SK-N-SH treated with all-trans-retinoic acid at 6 μM for 48 hours (cell line): ENCODE data around the gene HPCAL1.

Experiments used
- ATAC-seq: fragments of 200-7000 bp; cut with Tn5 transposase; 3 replicates; pipeline ENCODE4 v1.9.1; 2020; ENCODE audit warnings: mild to moderate bottlenecking, moderate library complexity
- BACH2 ChIP-seq: fragments of 250-450 bp; sonication (Bioruptor Pico); IDR thresholded peaks from 2 replicates; pipeline ENCODE4 v1.9.0; 2021; ENCODE audit warnings: mild to moderate bottlenecking, borderline replicate concordance
- CSDC2 ChIP-seq: fragments of 250-450 bp; sonication (Bioruptor Pico); IDR thresholded peaks from 2 replicates; pipeline ENCODE4 v1.5.0; 2020; ENCODE audit warnings: mild to moderate bottlenecking, moderate library complexity
- ESRRG ChIP-seq: fragments of 250-450 bp; sonication (Bioruptor Pico); IDR thresholded peaks from 2 replicates; pipeline ENCODE4 v1.6.1; 2021; ENCODE audit warnings: mild to moderate bottlenecking
- GLIS3 ChIP-seq: fragments of 250-450 bp; sonication (Bioruptor Pico); IDR thresholded peaks from 2 replicates; pipeline ENCODE4 v1.5.0; 2020; ENCODE audit warnings: mild to moderate bottlenecking, moderate library complexity
- ISL1 ChIP-seq: fragments of 250-450 bp; sonication (Bioruptor Pico); IDR thresholded peaks from 2 replicates; pipeline ENCODE4 v2.1.2; 2022; ENCODE audit warnings: mild to moderate bottlenecking, moderate library complexity
- OSR1 ChIP-seq: fragments of 250-450 bp; sonication (Bioruptor Pico); IDR thresholded peaks from 2 replicates; pipeline ENCODE4 v1.8.0; 2022; ENCODE audit warnings: moderate library complexity, mild to moderate bottlenecking, inconsistent platforms
- PPARA ChIP-seq: fragments of 250-450 bp; sonication (Bioruptor Pico); IDR thresholded peaks from 2 replicates; pipeline ENCODE4 v1.5.0; 2020; ENCODE audit warnings: mild to moderate bottlenecking, borderline replicate concordance
- RARB ChIP-seq: fragments of 250-450 bp; sonication (Bioruptor Pico); IDR thresholded peaks from 2 replicates; pipeline ENCODE4 v1.8.0; 2021; ENCODE audit warnings: mild to moderate bottlenecking, moderate library complexity
- TCF4 ChIP-seq: fragments of 250-450 bp; sonication (Bioruptor Pico); IDR thresholded peaks from 2 replicates; pipeline ENCODE4 v1.8.0; 2021; ENCODE audit warnings: mild to moderate bottlenecking, moderate library complexity, borderline replicate concordance
- TOX ChIP-seq: fragments of 250-450 bp; sonication (Bioruptor Pico); IDR thresholded peaks from 2 replicates; pipeline ENCODE4 v1.8.0; 2021; ENCODE audit warnings: mild to moderate bottlenecking, moderate library complexity, borderline replicate concordance
- ZC3H10 ChIP-seq: fragments of 250-450 bp; sonication (Bioruptor Pico); IDR thresholded peaks from 2 replicates; pipeline ENCODE4 v1.5.1; 2021; ENCODE audit warnings: mild to moderate bottlenecking, moderate library complexity
- ZFP3 ChIP-seq: fragments of 250-450 bp; sonication (Bioruptor Pico); IDR thresholded peaks from 2 replicates; pipeline ENCODE4 v1.5.0; 2020; ENCODE audit warnings: mild to moderate bottlenecking, moderate library complexity
- ZFP30 ChIP-seq: fragments of 450-650 bp; formaldehyde crosslinking; IDR thresholded peaks from 2 replicates; pipeline ENCODE4 v1.5.0; 2022; ENCODE audit warnings: mild to moderate bottlenecking, moderate library complexity
- ZNF565 ChIP-seq: fragments of 450-650 bp; formaldehyde crosslinking; conservative IDR thresholded peaks from 2 replicates; pipeline ENCODE4 v1.5.0; 2020; ENCODE audit warnings: low read depth, mild to moderate bottlenecking, moderate library complexity
- ZNF70 ChIP-seq: fragments of 450-650 bp; formaldehyde crosslinking; IDR thresholded peaks from 2 replicates; pipeline ENCODE4 v1.5.0; 2020; ENCODE audit warnings: mild to moderate bottlenecking, moderate library complexity
- ZNF8 ChIP-seq: fragments of 450-650 bp; formaldehyde crosslinking; IDR thresholded peaks from 2 replicates; pipeline ENCODE4 v1.5.0; 2020; ENCODE audit warnings: mild to moderate bottlenecking, moderate library complexity
- TF ChIP-seq, protein P1 (sequence below): fragments of 250-450 bp; sonication (Bioruptor Pico); IDR thresholded peaks from 2 replicates; pipeline ENCODE4 v1.8.0; 2021; ENCODE audit warnings: low read depth, mild to moderate bottlenecking, moderate library complexity, borderline replicate concordance
- TF ChIP-seq, protein P2 (sequence below): fragments of 250-450 bp; sonication (Bioruptor Pico); IDR thresholded peaks from 2 replicates; pipeline ENCODE4 v1.5.1; 2021; ENCODE audit warnings: mild to moderate bottlenecking, moderate library complexity
- TF ChIP-seq, protein P3 (sequence below): fragments of 250-450 bp; sonication (Bioruptor Pico); IDR thresholded peaks from 2 replicates; pipeline ENCODE4 v1.8.0; 2020; ENCODE audit warnings: mild to moderate bottlenecking, moderate library complexity, borderline replicate concordance
- TF ChIP-seq, protein P4 (sequence below): fragments of 250-450 bp; sonication (Bioruptor Pico); IDR thresholded peaks from 2 replicates; pipeline ENCODE4 v1.5.1; 2020; ENCODE audit warnings: low read depth, mild to moderate bottlenecking, moderate library complexity

HPCAL1 gene

DNA sequence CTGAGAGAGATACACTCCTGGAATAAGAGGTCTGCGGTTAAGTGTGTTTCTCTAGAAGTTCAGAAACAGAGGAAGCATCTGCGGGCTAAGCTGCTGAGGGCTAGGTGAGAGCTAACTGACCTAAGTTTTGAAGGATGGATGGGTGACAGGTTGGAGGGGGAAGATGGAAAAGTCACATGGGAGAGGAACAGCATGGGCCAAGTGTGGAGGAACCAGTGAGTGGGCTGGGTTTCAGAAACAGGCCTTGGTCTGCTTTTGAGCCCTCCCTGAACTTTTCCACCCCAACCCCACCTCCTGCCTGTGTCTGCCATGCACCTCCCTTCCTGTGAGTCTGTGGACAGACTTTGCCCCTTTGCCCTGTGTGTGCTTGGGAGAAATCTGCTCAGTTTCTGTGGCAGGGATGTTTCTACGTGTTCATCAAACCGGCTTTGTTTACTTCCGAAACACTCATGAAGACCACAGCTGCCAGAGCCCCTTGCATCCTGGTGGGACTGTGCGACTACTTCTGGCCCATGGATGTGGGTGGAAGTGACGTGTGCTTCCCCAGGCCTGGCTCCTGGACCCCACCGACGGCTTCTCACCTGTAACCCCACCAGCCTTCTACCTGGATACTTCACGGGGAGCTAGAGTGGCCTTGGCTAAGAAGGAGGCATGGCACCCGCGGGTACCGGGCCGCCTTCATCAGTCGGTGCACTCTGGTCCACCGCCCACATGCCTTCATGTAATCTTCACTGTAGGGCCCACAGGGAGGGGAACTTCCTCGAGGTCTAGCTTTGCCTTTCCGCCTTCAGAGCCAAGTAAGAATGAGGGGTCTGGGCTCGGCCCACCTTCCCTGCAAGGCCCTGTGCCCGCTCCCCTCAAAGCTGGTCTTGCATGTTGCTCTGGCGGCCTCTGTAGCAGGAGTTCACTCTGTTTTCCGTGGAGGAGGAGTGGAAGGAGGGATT is 1.4 kb upstream of the HPCAL1 start:
- ATAC-seq = no peak
- TF ChIP-seq ZNF565 (CRISPR knock-in tag) (no peak), ZC3H10 (CRISPR knock-in tag) (no peak), ZNF70 (CRISPR knock-in tag) (no peak), TOX (CRISPR knock-in tag) (no peak), ZFP3 (CRISPR knock-in tag) (no peak), ZNF8 (CRISPR knock-in tag) (no peak), BACH2 (CRISPR knock-in tag) (no peak), RARB (CRISPR knock-in tag) (no peak), TCF4 (CRISPR knock-in tag) (no peak), CSDC2 (CRISPR knock-in tag) (no peak), ISL1 (CRISPR knock-in tag) (no peak), GLIS3 (no peak), PPARA (CRISPR knock-in tag) (no peak), ESRRG (CRISPR knock-in tag) (no peak), OSR1 (CRISPR knock-in tag) (no peak), ZFP30 (CRISPR knock-in tag) (no peak)
- TF ChIP-seq, protein P1, sequence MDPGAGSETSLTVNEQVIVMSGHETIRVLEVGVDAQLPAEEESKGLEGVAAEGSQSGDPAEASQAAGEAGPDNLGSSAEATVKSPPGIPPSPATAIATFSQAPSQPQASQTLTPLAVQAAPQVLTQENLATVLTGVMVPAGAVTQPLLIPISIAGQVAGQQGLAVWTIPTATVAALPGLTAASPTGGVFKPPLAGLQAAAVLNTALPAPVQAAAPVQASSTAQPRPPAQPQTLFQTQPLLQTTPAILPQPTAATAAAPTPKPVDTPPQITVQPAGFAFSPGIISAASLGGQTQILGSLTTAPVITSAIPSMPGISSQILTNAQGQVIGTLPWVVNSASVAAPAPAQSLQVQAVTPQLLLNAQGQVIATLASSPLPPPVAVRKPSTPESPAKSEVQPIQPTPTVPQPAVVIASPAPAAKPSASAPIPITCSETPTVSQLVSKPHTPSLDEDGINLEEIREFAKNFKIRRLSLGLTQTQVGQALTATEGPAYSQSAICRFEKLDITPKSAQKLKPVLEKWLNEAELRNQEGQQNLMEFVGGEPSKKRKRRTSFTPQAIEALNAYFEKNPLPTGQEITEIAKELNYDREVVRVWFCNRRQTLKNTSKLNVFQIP (CRISPR knock-in tag) = no peak
- TF ChIP-seq, protein P2, sequence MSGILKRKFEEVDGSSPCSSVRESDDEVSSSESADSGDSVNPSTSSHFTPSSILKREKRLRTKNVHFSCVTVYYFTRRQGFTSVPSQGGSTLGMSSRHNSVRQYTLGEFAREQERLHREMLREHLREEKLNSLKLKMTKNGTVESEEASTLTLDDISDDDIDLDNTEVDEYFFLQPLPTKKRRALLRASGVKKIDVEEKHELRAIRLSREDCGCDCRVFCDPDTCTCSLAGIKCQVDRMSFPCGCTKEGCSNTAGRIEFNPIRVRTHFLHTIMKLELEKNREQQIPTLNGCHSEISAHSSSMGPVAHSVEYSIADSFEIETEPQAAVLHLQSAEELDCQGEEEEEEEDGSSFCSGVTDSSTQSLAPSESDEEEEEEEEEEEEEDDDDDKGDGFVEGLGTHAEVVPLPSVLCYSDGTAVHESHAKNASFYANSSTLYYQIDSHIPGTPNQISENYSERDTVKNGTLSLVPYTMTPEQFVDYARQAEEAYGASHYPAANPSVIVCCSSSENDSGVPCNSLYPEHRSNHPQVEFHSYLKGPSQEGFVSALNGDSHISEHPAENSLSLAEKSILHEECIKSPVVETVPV (CRISPR knock-in tag) = no peak
- TF ChIP-seq, protein P3, sequence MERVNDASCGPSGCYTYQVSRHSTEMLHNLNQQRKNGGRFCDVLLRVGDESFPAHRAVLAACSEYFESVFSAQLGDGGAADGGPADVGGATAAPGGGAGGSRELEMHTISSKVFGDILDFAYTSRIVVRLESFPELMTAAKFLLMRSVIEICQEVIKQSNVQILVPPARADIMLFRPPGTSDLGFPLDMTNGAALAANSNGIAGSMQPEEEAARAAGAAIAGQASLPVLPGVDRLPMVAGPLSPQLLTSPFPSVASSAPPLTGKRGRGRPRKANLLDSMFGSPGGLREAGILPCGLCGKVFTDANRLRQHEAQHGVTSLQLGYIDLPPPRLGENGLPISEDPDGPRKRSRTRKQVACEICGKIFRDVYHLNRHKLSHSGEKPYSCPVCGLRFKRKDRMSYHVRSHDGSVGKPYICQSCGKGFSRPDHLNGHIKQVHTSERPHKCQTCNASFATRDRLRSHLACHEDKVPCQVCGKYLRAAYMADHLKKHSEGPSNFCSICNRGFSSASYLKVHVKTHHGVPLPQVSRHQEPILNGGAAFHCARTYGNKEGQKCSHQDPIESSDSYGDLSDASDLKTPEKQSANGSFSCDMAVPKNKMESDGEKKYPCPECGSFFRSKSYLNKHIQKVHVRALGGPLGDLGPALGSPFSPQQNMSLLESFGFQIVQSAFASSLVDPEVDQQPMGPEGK (CRISPR knock-in tag) = no peak

DNA sequence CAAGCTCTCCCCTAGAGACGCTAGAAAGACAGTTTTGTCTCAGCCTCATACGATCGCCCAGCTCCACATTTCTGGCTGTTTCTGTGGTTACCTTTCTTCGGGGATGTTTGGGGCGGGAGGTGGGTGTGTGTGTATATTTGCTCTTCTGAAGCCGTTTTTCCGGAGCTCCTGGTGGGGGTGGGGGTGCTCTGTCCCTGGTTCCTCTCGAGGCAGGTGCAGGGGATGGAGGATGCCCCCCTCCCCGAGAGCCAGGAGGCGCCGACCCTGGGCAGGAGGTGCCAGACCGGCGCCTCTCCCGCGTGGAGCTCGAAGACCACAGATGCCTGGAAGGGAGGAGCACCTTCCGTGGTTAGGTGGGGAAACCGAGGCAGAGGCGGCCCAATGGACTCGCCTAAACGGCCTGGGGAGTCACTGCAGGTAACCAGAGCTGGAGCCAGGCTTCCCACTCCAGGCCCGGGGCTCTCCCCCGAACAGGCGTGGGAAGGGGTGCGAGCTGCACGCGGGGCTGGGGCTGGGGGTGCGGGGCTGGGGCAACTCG is 694 bp upstream of the HPCAL1 start:
- TF ChIP-seq, protein P1 (CRISPR knock-in tag) = no peak
- TF ChIP-seq RARB (CRISPR knock-in tag) = no peak
- TF ChIP-seq, protein P3 (CRISPR knock-in tag) = no peak
- no peak for TF ChIP-seq ESRRG (CRISPR knock-in tag)
- no peak for TF ChIP-seq ZFP30 (CRISPR knock-in tag)
- TF ChIP-seq, protein P2 (CRISPR knock-in tag) = no peak
- TF ChIP-seq, protein P4, sequence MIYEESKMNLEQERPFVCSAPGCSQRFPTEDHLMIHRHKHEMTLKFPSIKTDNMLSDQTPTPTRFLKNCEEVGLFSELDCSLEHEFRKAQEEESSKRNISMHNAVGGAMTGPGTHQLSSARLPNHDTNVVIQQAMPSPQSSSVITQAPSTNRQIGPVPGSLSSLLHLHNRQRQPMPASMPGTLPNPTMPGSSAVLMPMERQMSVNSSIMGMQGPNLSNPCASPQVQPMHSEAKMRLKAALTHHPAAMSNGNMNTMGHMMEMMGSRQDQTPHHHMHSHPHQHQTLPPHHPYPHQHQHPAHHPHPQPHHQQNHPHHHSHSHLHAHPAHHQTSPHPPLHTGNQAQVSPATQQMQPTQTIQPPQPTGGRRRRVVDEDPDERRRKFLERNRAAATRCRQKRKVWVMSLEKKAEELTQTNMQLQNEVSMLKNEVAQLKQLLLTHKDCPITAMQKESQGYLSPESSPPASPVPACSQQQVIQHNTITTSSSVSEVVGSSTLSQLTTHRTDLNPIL (CRISPR knock-in tag) = no peak
- no peak for TF ChIP-seq OSR1 (CRISPR knock-in tag)
- no peak for TF ChIP-seq ZFP3 (CRISPR knock-in tag)
- TF ChIP-seq GLIS3 = no peak
- no peak for TF ChIP-seq CSDC2 (CRISPR knock-in tag)
- no peak for ATAC-seq
